A673 (cell line): ENCODE results near the gene ZC3H7B. TPM values are rescaled to one million over a fixed set of nuclear protein-coding genes. Genes with fewer than 3 reads are reported as not detected.

Experiments
- BruUV-seq: library from RNA; stranded (reverse); fragments of 400-500 nt; replicated peaks from 2 replicates; lab custom pipeline; 2021; lab: Mats Ljungman, UMichigan
- CTCF ChIA-PET: fragments of 300-600 bp; sonication (Branson Sonifier 250); formaldehyde crosslinking; loops from one replicate; lab custom pipeline; 2022; ENCODE audit warnings: antibody characterized with exemption; lab: Charles Lee
- POLR2A ChIA-PET: fragments of 300-600 bp; sonication (Branson Sonifier 250); formaldehyde crosslinking; loops from one replicate; lab custom pipeline; 2022; ENCODE audit warnings: antibody characterized with exemption; ENCODE audit not compliant: low non-redundant PET; lab: Charles Lee
- DNase-seq: peaks from one replicate; pipeline ENCODE4 v3.0.0-alpha.2; 2015; ENCODE audit warnings: low spot score
- H3K27ac ChIP-seq: fragments of 200-600 bp; sonication (generic); 2 replicates; pipeline ENCODE4 v1.5.1; 2016; ENCODE audit warnings: mixed run types, low read depth, mild to moderate bottlenecking, mixed read lengths, antibody characterized with exemption, low read length; ENCODE audit not compliant: poor library complexity, severe bottlenecking
- H3K27me3 ChIP-seq: fragments of 200-600 bp; sonication (generic); replicated peaks from 2 replicates; pipeline ENCODE4 v1.6.1; 2017; ENCODE audit warnings: mixed run types, low read depth, mild to moderate bottlenecking, mixed read lengths, antibody characterized with exemption, low read length; ENCODE audit not compliant: insufficient read depth, poor library complexity
- H3K36me3 ChIP-seq: fragments of 200-600 bp; sonication (generic); 2 replicates; pipeline ENCODE4 v1.6.1; 2016; ENCODE audit warnings: mixed run types, mild to moderate bottlenecking, mixed read lengths, antibody characterized with exemption, low read length; ENCODE audit not compliant: insufficient read depth, poor library complexity, severe bottlenecking
- H3K4me1 ChIP-seq: fragments of 200-600 bp; sonication (generic); 2 replicates; pipeline ENCODE4 v1.6.1; 2017; ENCODE audit warnings: mixed run types, mild to moderate bottlenecking, mixed read lengths, antibody characterized with exemption, low read length; ENCODE audit not compliant: insufficient read depth, poor library complexity, severe bottlenecking
- H3K4me3 ChIP-seq: fragments of 200-600 bp; sonication (generic); 2 replicates; pipeline ENCODE4 v1.5.1; 2016; ENCODE audit warnings: low read depth, mixed run types, mild to moderate bottlenecking, mixed read lengths, low read length; ENCODE audit not compliant: poor library complexity, severe bottlenecking
- H3K9me3 ChIP-seq: fragments of 200-600 bp; sonication (generic); 2 replicates; pipeline ENCODE4 v1.6.1; 2016; ENCODE audit warnings: mixed run types, low read depth, mild to moderate bottlenecking, mixed read lengths, antibody characterized with exemption, low read length; ENCODE audit not compliant: poor library complexity, severe bottlenecking
- EZH2 ChIP-seq: fragments of 200-600 bp; sonication (generic); IDR thresholded peaks from 2 replicates; pipeline ENCODE4 v1.6.1; 2017; ENCODE audit warnings: borderline replicate concordance, low read depth, mild to moderate bottlenecking, mixed read lengths, antibody characterized with exemption, low read length; ENCODE audit not compliant: poor library complexity, severe bottlenecking
- intact Hi-C: fragments of 100-400 bp; cut with micrococcal nuclease; formaldehyde crosslinking; loops from one replicate; pipeline ENCODE4 v1.10.0; 2022; ENCODE audit not compliant: unreplicated experiment
- total RNA-seq: library from RNA; stranded (reverse); gene quantifications from 2 replicates; pipeline ENCODE4 v1.2.3, GENCODE V29; 2021
- TF ChIP-seq, protein P1 (sequence below): fragments of 300-800, 200-600 bp; sonication (generic); conservative IDR thresholded peaks from 2 replicates; pipeline ENCODE4 v1.5.1; 2017; ENCODE audit warnings: low read depth, mild to moderate bottlenecking, antibody characterized with exemption, low read length, moderate library complexity, mixed read lengths

ZC3H7B gene
- total RNA-seq, 1 experiment from 2014 or later = 90.4 TPM

DNA sequence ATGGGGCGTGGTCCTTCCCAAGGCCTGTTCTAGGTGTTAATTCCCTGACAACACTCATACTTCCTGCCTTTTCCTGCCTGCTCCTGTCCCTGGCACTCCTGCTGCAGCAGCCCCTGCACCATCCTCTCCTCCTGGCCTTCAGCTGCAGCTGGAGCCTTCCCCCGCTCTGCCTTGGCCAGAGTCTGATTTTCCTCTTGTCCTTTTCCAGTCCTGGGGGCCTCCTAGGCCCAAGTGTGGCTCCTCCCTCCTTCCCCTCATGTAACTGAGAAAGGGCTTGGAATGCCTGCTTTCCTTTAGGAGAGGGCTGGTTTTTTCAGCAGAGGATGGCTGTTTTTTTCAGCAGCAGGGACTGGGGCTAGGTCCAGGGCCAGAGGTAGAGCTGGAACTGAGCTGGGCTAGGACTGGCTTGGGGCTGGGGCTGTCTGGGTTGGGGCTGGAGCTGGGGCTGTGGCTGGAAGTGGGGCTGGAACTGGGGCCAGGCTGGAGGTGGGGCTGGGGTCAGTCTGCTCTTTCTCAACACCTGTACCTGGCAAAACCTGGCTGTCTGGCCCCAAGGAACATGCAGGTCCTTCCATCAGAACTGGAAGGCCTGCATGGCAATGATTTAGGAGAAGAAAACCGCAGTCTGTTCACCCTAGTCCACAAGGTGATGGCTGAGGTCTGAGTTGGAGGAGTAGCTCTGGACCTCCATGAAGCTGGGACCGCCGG lies 23.6 kb downstream of the ZC3H7B start:
- BruUV-seq = no TSS peak
- ChIA-PET CTCF (no interaction called here), POLR2A (no interaction called here)
- H3K4me1 ChIP-seq = no peaks in the 10 kb centered on the region
- DNase-seq = no peak
- H3K27ac ChIP-seq = no peak overlapping the region
- intact Hi-C loops = no loop called here
- TF ChIP-seq, protein P1, sequence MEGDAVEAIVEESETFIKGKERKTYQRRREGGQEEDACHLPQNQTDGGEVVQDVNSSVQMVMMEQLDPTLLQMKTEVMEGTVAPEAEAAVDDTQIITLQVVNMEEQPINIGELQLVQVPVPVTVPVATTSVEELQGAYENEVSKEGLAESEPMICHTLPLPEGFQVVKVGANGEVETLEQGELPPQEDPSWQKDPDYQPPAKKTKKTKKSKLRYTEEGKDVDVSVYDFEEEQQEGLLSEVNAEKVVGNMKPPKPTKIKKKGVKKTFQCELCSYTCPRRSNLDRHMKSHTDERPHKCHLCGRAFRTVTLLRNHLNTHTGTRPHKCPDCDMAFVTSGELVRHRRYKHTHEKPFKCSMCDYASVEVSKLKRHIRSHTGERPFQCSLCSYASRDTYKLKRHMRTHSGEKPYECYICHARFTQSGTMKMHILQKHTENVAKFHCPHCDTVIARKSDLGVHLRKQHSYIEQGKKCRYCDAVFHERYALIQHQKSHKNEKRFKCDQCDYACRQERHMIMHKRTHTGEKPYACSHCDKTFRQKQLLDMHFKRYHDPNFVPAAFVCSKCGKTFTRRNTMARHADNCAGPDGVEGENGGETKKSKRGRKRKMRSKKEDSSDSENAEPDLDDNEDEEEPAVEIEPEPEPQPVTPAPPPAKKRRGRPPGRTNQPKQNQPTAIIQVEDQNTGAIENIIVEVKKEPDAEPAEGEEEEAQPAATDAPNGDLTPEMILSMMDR = no peak
- no peak for TF ChIP-seq EZH2
- peaks cover 42% of the 10 kb centered on the region for H3K36me3 ChIP-seq
- no peaks in the 10 kb centered on the region for H3K27me3 ChIP-seq
- no peaks in the 10 kb centered on the region for H3K9me3 ChIP-seq
- H3K4me3 ChIP-seq = no peak overlapping the region

DNA sequence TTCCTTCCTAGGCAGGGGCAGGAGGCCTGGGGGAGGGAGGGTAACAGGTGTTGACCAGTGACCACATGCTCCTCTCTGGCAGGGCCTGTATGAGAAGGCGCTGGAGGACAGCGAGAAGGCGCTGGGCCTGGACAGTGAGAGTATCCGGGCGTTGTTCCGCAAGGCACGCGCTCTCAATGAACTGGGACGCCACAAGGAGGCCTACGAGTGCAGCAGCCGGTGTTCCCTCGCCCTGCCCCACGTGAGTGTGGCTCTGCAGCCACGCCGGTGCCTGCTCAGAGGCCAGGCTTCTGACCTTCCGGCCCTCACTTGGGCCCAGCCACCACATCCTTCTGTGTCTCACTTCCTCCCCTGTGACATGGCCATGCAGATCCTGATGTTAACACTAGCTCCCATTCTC lies 25.8 kb downstream of the ZC3H7B start:
- peaks cover 47% of the 10 kb centered on the region for H3K36me3 ChIP-seq
- no peaks in the 10 kb centered on the region for H3K27me3 ChIP-seq
- intact Hi-C loops = no loop called here
- no peak overlapping the region for H3K4me3 ChIP-seq
- H3K9me3 ChIP-seq = no peaks in the 10 kb centered on the region
- no TSS peak for BruUV-seq
- no peak for DNase-seq
- ChIA-PET CTCF (interaction anchor here (0.5 kb wide), 1 partner anchor 305 kb away, joined by 5 read pairs; no protein-coding TSS in a partner anchor), POLR2A (no interaction called here)
- TF ChIP-seq, protein P1 = no peak
- TF ChIP-seq EZH2 = no peak
- no peaks in the 10 kb centered on the region for H3K4me1 ChIP-seq
- no peak overlapping the region for H3K27ac ChIP-seq

DNA sequence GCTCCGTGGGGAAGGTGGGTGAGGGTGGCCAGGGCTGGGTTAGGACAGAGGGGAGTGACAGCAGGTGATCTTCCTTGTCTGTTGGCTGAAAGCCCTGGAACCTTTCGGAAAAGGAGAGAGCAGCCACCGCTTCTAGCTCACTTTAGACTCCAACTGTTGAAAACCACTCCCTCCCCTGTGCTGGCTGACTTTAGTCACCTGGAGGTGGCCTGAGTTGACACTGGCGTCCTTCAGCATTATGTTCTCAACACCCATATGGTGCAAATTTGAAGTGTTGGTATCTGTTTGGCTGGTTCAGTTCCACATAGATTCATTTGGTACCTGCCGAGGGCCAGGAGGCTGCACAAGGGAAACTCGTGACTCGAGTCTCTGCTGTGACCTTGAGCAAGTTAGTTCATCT lies 28.8 kb downstream of the ZC3H7B start:
- POLR2A ChIA-PET = no interaction called here
- H3K27ac ChIP-seq = no peak overlapping the region
- TF ChIP-seq EZH2 = no peak
- TF ChIP-seq, protein P1 = no peak
- no peaks in the 10 kb centered on the region for H3K4me1 ChIP-seq
- H3K4me3 ChIP-seq = no peak overlapping the region
- no TSS peak for BruUV-seq
- no peaks in the 10 kb centered on the region for H3K27me3 ChIP-seq
- intact Hi-C loops = no loop called here
- no peak for DNase-seq
- no peaks in the 10 kb centered on the region for H3K9me3 ChIP-seq
- H3K36me3 ChIP-seq = peaks cover 57% of the 10 kb centered on the region
- CTCF ChIA-PET = no interaction called here
